ENCODE results near the gene MARS2. TPM values are rescaled to one million over a fixed set of nuclear protein-coding genes. Genes with fewer than 3 reads are reported as not detected.

The MARS2 gene
- total RNA-seq, 1 experiment from 2014 or later = 14.4 TPM

- Histone ChIP-seq H3K79me2 (ENCODE audit: insufficient read depth, low read length) (no peaks in the 10 kb centered on the region), H3K9ac (ENCODE audit: low read length) (no peak overlapping the region), H2AFZ (ENCODE audit: low read depth, low read length, poor library complexity, severe bottlenecking) (no peak overlapping the region), H3K9me2 (ENCODE audit: insufficient read depth) (no peaks in the 10 kb centered on the region), H3K27me3 (ENCODE audit: insufficient read depth, low read length) (no peaks in the 10 kb centered on the region; the same call in 1 of the 2 replicates), H3K27ac (ENCODE audit: low read depth, low read length) (no peak overlapping the region), H4K20me1 (ENCODE audit: insufficient read depth) (no peaks in the 10 kb centered on the region), H3K9me3 (ENCODE audit: control insufficient read depth in 1 of 2, insufficient read depth in 1 of 2, low read depth in 1 of 2, low read length in 2 of 2) (no peaks in the 10 kb centered on the region), H3K4me3 (replicated peaks in 1 of 2; ENCODE audit: low read depth in 1 of 2, low read length in 2 of 2) (no peak overlapping the region), H3K4me2 (ENCODE audit: low read length) (no peak overlapping the region), H3K4me1 (ENCODE audit: control insufficient read depth in 1 of 2, insufficient read depth in 2 of 2, low read length in 2 of 2) (no peaks in the 10 kb centered on the region), H3K36me3 (ENCODE audit: control insufficient read depth in 1 of 2, insufficient read depth in 2 of 2, low read length in 2 of 2) (no peaks in the 10 kb centered on the region)
- DNase-seq (ENCODE audit: low read depth, low spot score) (no peak), ATAC-seq (no peak)
- TF ChIP-seq POLR2A (IDR thresholded peaks at IDR 0.05; ENCODE audit: borderline replicate concordance, extremely low read depth, insufficient read depth, insufficient read length) (no peak), EGR1 (IDR thresholded peaks at IDR 0.05; ENCODE audit: low read depth) (no peak), JUND (IDR thresholded peaks at IDR 0.05) (no peak), SRF (IDR thresholded peaks at IDR 0.05; ENCODE audit: low read depth) (no peak), EZH2phosphoT487 (IDR thresholded peaks at IDR 0.05; ENCODE audit: borderline replicate concordance) (no peak), SP1 (IDR thresholded peaks at IDR 0.05; ENCODE audit: low read depth) (no peak), CBX3 (IDR thresholded peaks at IDR 0.05; ENCODE audit: low read depth) (no peak), YY1 (IDR thresholded peaks at IDR 0.05; ENCODE audit: extremely low read depth, insufficient replicate concordance, low read depth, low read length) (no peak), CTCF (IDR thresholded peaks at IDR 0.05 in 2 of 3, conservative IDR thresholded peaks at IDR 0.05 in 1 of 3; ENCODE audit: borderline replicate concordance in 1 of 3, insufficient read depth in 1 of 3, low read depth in 2 of 3, low read length in 2 of 3) (no peak), TCF7L2 (IDR thresholded peaks at IDR 0.05; ENCODE audit: borderline replicate concordance, extremely low read depth, insufficient read depth, insufficient read length) (no peak), ZNF274 (IDR thresholded peaks at IDR 0.05; ENCODE audit: low read depth, low read length) (no peak), ELF1 (IDR thresholded peaks at IDR 0.05; ENCODE audit: borderline replicate concordance, low read depth) (no peak), ATF3 (IDR thresholded peaks at IDR 0.05) (no peak), POLR2AphosphoS5 (IDR thresholded peaks at IDR 0.05; ENCODE audit: low read depth, low read length) (no peak), RAD21 (IDR thresholded peaks at IDR 0.05; ENCODE audit: low read depth) (no peak)
- TF ChIP-seq, protein P1, sequence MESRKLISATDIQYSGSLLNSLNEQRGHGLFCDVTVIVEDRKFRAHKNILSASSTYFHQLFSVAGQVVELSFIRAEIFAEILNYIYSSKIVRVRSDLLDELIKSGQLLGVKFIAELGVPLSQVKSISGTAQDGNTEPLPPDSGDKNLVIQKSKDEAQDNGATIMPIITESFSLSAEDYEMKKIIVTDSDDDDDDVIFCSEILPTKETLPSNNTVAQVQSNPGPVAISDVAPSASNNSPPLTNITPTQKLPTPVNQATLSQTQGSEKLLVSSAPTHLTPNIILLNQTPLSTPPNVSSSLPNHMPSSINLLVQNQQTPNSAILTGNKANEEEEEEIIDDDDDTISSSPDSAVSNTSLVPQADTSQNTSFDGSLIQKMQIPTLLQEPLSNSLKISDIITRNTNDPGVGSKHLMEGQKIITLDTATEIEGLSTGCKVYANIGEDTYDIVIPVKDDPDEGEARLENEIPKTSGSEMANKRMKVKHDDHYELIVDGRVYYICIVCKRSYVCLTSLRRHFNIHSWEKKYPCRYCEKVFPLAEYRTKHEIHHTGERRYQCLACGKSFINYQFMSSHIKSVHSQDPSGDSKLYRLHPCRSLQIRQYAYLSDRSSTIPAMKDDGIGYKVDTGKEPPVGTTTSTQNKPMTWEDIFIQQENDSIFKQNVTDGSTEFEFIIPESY (IDR thresholded peaks at IDR 0.05; ENCODE audit: extremely low read depth, insufficient replicate concordance, low read length) = no peak
- TF ChIP-seq, protein P2, sequence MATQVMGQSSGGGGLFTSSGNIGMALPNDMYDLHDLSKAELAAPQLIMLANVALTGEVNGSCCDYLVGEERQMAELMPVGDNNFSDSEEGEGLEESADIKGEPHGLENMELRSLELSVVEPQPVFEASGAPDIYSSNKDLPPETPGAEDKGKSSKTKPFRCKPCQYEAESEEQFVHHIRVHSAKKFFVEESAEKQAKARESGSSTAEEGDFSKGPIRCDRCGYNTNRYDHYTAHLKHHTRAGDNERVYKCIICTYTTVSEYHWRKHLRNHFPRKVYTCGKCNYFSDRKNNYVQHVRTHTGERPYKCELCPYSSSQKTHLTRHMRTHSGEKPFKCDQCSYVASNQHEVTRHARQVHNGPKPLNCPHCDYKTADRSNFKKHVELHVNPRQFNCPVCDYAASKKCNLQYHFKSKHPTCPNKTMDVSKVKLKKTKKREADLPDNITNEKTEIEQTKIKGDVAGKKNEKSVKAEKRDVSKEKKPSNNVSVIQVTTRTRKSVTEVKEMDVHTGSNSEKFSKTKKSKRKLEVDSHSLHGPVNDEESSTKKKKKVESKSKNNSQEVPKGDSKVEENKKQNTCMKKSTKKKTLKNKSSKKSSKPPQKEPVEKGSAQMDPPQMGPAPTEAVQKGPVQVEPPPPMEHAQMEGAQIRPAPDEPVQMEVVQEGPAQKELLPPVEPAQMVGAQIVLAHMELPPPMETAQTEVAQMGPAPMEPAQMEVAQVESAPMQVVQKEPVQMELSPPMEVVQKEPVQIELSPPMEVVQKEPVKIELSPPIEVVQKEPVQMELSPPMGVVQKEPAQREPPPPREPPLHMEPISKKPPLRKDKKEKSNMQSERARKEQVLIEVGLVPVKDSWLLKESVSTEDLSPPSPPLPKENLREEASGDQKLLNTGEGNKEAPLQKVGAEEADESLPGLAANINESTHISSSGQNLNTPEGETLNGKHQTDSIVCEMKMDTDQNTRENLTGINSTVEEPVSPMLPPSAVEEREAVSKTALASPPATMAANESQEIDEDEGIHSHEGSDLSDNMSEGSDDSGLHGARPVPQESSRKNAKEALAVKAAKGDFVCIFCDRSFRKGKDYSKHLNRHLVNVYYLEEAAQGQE (IDR thresholded peaks at IDR 0.05; ENCODE audit: low read depth) = no peak
- ChIA-PET RAD21 (ENCODE audit: low non-redundant PET in 1 of 2, low total read pairs in 2 of 2, uncharacterized antibody in 2 of 2, unreplicated experiment in 2 of 2) (no interaction called here), CTCF (no interaction called here), POLR2A (no interaction called here)
- intact Hi-C loops (cut with micrococcal nuclease) = no loop called here
- no TSS peak for BruUV-seq (replicated peaks)
Measured at GRCh38 chr2:197677483-197677882, 27.7 kb upstream of the MARS2 start.
